NT2/D1 (cell line): Measurements from ENCODE around the gene MTTP.

Experiments used
- DNase-seq: peaks from one replicate; pipeline ENCODE4 v3.0.0-alpha.2; 2011; ENCODE audit warnings: low read depth, low spot score
- H3K27me3 ChIP-seq: 2 replicates; pipeline ENCODE4 v1.6.0; 2011; ENCODE audit warnings: mild to moderate bottlenecking; ENCODE audit not compliant: insufficient read length, insufficient read depth
- H3K36me3 ChIP-seq: 2 replicates; pipeline ENCODE4 v1.6.1; 2011; ENCODE audit warnings: mild to moderate bottlenecking, low read length, mixed read lengths; ENCODE audit not compliant: insufficient read depth, insufficient read length
- H3K4me1 ChIP-seq: 2 replicates; pipeline ENCODE4 v1.5.1; 2011; ENCODE audit not compliant: insufficient read depth, insufficient read length
- H3K4me3 ChIP-seq: 2 replicates; pipeline ENCODE4 v1.5.1; 2011; ENCODE audit warnings: low read depth; ENCODE audit not compliant: insufficient read length
- H3K9ac ChIP-seq: 2 replicates; pipeline ENCODE4 v1.6.0; 2011; ENCODE audit warnings: low read depth; ENCODE audit not compliant: insufficient read length
- H3K9me3 ChIP-seq: 2 replicates; pipeline ENCODE4 v1.5.1; 2011; ENCODE audit warnings: mild to moderate bottlenecking, low read length; ENCODE audit not compliant: insufficient read depth
- SUZ12 ChIP-seq: IDR thresholded peaks from 2 replicates; pipeline ENCODE4 v1.6.1; 2011; ENCODE audit not compliant: insufficient read length, insufficient read depth; ENCODE audit errors: extremely low read depth
- YY1 ChIP-seq: IDR thresholded peaks from 2 replicates; pipeline ENCODE4 v1.6.1; 2011; ENCODE audit not compliant: insufficient read length, insufficient read depth
- ZNF274 ChIP-seq: IDR thresholded peaks from 2 replicates; pipeline ENCODE4 v1.6.1; 2011; ENCODE audit warnings: mild to moderate bottlenecking, low read depth, low read length

MTTP gene

GRCh38 chr4:99540277-99540939 lies 34.2 kb upstream of the MTTP start:
- TF ChIP-seq ZNF274 (no peak), YY1 (no peak), SUZ12 (no peak)
- no peak for DNase-seq
- H3K27me3 ChIP-seq, result no peaks in the 10 kb centered on the region
- no peak overlapping the region for H3K9ac ChIP-seq
- H3K4me3 ChIP-seq, result no peak overlapping the region
- H3K9me3 ChIP-seq, result no peaks in the 10 kb centered on the region
- no peaks in the 10 kb centered on the region for H3K36me3 ChIP-seq
- H3K4me1 ChIP-seq, result no peaks in the 10 kb centered on the region

GRCh38 chr4:99552872-99553271 lies 21.8 kb upstream of the MTTP start:
- Histone ChIP-seq H3K27me3 (no peaks in the 10 kb centered on the region), H3K4me3 (no peak overlapping the region), H3K9ac (no peak overlapping the region), H3K4me1 (no peaks in the 10 kb centered on the region), H3K36me3 (no peaks in the 10 kb centered on the region), H3K9me3 (no peaks in the 10 kb centered on the region)
- TF ChIP-seq SUZ12 (no peak), ZNF274 (no peak), YY1 (no peak)
- no peak for DNase-seq

GRCh38 chr4:99563310-99564186 lies 11.1 kb upstream of the MTTP start, which contains the start of gene TRMT10A:
Gene TRMT10A, minus strand, starts transcription at chr4:99564039. Its CDS starts 4,701 bp downstream, at chr4:99559338.
- H3K4me3 ChIP-seq, result peak within 1 kb of the TSS; percentile 68
- TF ChIP-seq YY1 (no peak), SUZ12 (no peak), ZNF274 (no peak)

GRCh38 chr4:99564921-99565320 lies 9.7 kb upstream of the MTTP start:
- Histone ChIP-seq H3K9me3 (no peaks in the 10 kb centered on the region), H3K27me3 (no peaks in the 10 kb centered on the region), H3K4me3 (no peak overlapping the region), H3K9ac (no peak overlapping the region), H3K4me1 (no peaks in the 10 kb centered on the region), H3K36me3 (no peaks in the 10 kb centered on the region)
- DNase-seq, result no peak
- TF ChIP-seq ZNF274, result no peak
- no peak for TF ChIP-seq SUZ12
- no peak for TF ChIP-seq YY1

More at GRCh38 chr4:99563310-99564186, 11.1 kb upstream of the MTTP start, which contains the start of gene TRMT10A:
- H3K9me3 ChIP-seq, result no peaks in the 10 kb centered on the region
- peak; percentile 87 for DNase-seq
- peak within 1 kb of the TSS; percentile 89 for H3K9ac ChIP-seq
- no peaks in the 10 kb centered on the region for H3K27me3 ChIP-seq
- no peaks in the 10 kb centered on the region for H3K4me1 ChIP-seq
- H3K36me3 ChIP-seq, result no peaks in the 10 kb centered on the region

GRCh38 chr4:99571883-99572282 lies 2.7 kb upstream of the MTTP start:
- Histone ChIP-seq H3K4me1 (no peaks in the 10 kb centered on the region), H3K4me3 (no peak overlapping the region), H3K9me3 (no peaks in the 10 kb centered on the region), H3K36me3 (no peaks in the 10 kb centered on the region), H3K9ac (no peak overlapping the region), H3K27me3 (no peaks in the 10 kb centered on the region)
- DNase-seq, result no peak
- TF ChIP-seq ZNF274 (no peak), SUZ12 (no peak), YY1 (no peak)

GRCh38 chr4:99572527-99573240 lies 1.9 kb upstream of the MTTP start:
- TF ChIP-seq YY1, result no peak
- no peak for TF ChIP-seq SUZ12
- TF ChIP-seq ZNF274, result no peak
- Histone ChIP-seq H3K9me3 (no peaks in the 10 kb centered on the region), H3K9ac (no peak overlapping the region), H3K4me3 (no peak overlapping the region), H3K4me1 (no peaks in the 10 kb centered on the region), H3K36me3 (no peaks in the 10 kb centered on the region), H3K27me3 (no peaks in the 10 kb centered on the region)
- no peak for DNase-seq
